Activated naive CD8-positive, alpha-beta T cell treated with anti-CD3 and anti-CD28 coated beads, Interleukin-2, amount 50 U/mL, for 24 hours (primary cell): ENCODE data around the gene LRCOL1.

ENCODE experiments used
- ATAC-seq: fragments of 150-1000 bp; cut with Tn5 transposase; one replicate; pipeline ENCODE4 v1.10.0; 2021
- DNase-seq: peaks from one replicate; pipeline ENCODE4 v3.0.0; 2021
- H3K27ac Mint-ChIP-seq: one replicate; pipeline ENCODE4 v1.8.0; 2021; ENCODE audit warnings: mild to moderate bottlenecking, mixed read lengths
- H3K27me3 Mint-ChIP-seq: one replicate; pipeline ENCODE4 v1.8.0; 2021; ENCODE audit warnings: mixed read lengths
- H3K36me3 Mint-ChIP-seq: one replicate; pipeline ENCODE4 v1.8.0; 2021; ENCODE audit warnings: low read depth, mixed read lengths
- H3K4me1 Mint-ChIP-seq: one replicate; pipeline ENCODE4 v1.8.0; 2021; ENCODE audit warnings: mixed read lengths
- H3K4me3 Mint-ChIP-seq: one replicate; pipeline ENCODE4 v1.8.0; 2021; ENCODE audit warnings: mild to moderate bottlenecking, moderate library complexity, mixed read lengths
- H3K9me3 Mint-ChIP-seq: one replicate; pipeline ENCODE4 v1.8.0; 2021; ENCODE audit warnings: mixed read lengths

Gene LRCOL1

GRCh38 chr12:132578826-132579225, 31.6 kb downstream of the LRCOL1 start:
- no peaks in the 10 kb centered on the region for H3K9me3 Mint-ChIP-seq
- H3K27me3 Mint-ChIP-seq, result no peaks in the 10 kb centered on the region
- peaks cover 2% of the 10 kb centered on the region for H3K36me3 Mint-ChIP-seq
- DNase-seq (no peak), ATAC-seq (no peak)
- H3K27ac Mint-ChIP-seq, result no peak overlapping the region
- no peak overlapping the region for H3K4me3 Mint-ChIP-seq
- no peaks in the 10 kb centered on the region for H3K4me1 Mint-ChIP-seq

GRCh38 chr12:132578118-132578517, 32.3 kb downstream of the LRCOL1 start:
- DNase-seq, result no peak
- no peaks in the 10 kb centered on the region for H3K4me1 Mint-ChIP-seq
- no peak for ATAC-seq
- H3K36me3 Mint-ChIP-seq, result no peaks in the 10 kb centered on the region
- no peaks in the 10 kb centered on the region for H3K9me3 Mint-ChIP-seq
- H3K4me3 Mint-ChIP-seq, result no peak overlapping the region
- H3K27ac Mint-ChIP-seq, result no peak overlapping the region
- no peaks in the 10 kb centered on the region for H3K27me3 Mint-ChIP-seq

GRCh38 chr12:132577191-132577920, 33.0 kb downstream of the LRCOL1 start:
- Mint-ChIP-seq H3K4me3 (no peak overlapping the region), H3K9me3 (no peaks in the 10 kb centered on the region), H3K27me3 (no peaks in the 10 kb centered on the region), H3K36me3 (no peaks in the 10 kb centered on the region), H3K27ac (no peak overlapping the region), H3K4me1 (no peaks in the 10 kb centered on the region)
- DNase-seq (no peak), ATAC-seq (no peak)

GRCh38 chr12:132576701-132577100, 33.7 kb downstream of the LRCOL1 start:
- no peak for DNase-seq
- H3K27me3 Mint-ChIP-seq, result no peaks in the 10 kb centered on the region
- H3K4me1 Mint-ChIP-seq, result no peaks in the 10 kb centered on the region
- H3K4me3 Mint-ChIP-seq, result no peak overlapping the region
- no peak overlapping the region for H3K27ac Mint-ChIP-seq
- ATAC-seq, result no peak
- H3K36me3 Mint-ChIP-seq, result no peaks in the 10 kb centered on the region
- no peaks in the 10 kb centered on the region for H3K9me3 Mint-ChIP-seq

GRCh38 chr12:132575661-132576060, 34.7 kb downstream of the LRCOL1 start:
- Mint-ChIP-seq H3K4me1 (no peaks in the 10 kb centered on the region), H3K4me3 (no peak overlapping the region), H3K27me3 (no peaks in the 10 kb centered on the region), H3K36me3 (peaks cover 2% of the 10 kb centered on the region), H3K9me3 (no peaks in the 10 kb centered on the region), H3K27ac (no peak overlapping the region)
- DNase-seq (no peak), ATAC-seq (no peak)

- H3K36me3 Mint-ChIP-seq, result peaks cover 2% of the 10 kb centered on the region
- no peaks in the 10 kb centered on the region for H3K4me1 Mint-ChIP-seq
- no peak overlapping the region for H3K27ac Mint-ChIP-seq
- no peaks in the 10 kb centered on the region for H3K9me3 Mint-ChIP-seq
- ATAC-seq, result no peak
- no peaks in the 10 kb centered on the region for H3K27me3 Mint-ChIP-seq
- H3K4me3 Mint-ChIP-seq, result no peak overlapping the region
- no peak for DNase-seq
Measured at GRCh38 chr12:132574271-132574996, 35.9 kb downstream of the LRCOL1 start.

- DNase-seq (no peak), ATAC-seq (no peak)
- Mint-ChIP-seq H3K27me3 (no peaks in the 10 kb centered on the region), H3K36me3 (peaks cover 2% of the 10 kb centered on the region), H3K9me3 (no peaks in the 10 kb centered on the region), H3K4me1 (no peaks in the 10 kb centered on the region), H3K27ac (no peak overlapping the region), H3K4me3 (no peak overlapping the region)
Measured at GRCh38 chr12:132572801-132573760, 37.3 kb downstream of the LRCOL1 start.

GRCh38 chr12:132572106-132572505, 38.3 kb downstream of the LRCOL1 start:
- Mint-ChIP-seq H3K4me3 (no peak overlapping the region), H3K4me1 (no peaks in the 10 kb centered on the region), H3K9me3 (no peaks in the 10 kb centered on the region), H3K27ac (no peak overlapping the region), H3K36me3 (peaks cover 2% of the 10 kb centered on the region), H3K27me3 (no peaks in the 10 kb centered on the region)
- DNase-seq (no peak), ATAC-seq (no peak)

GRCh38 chr12:132571598-132571997, 38.8 kb downstream of the LRCOL1 start:
- Mint-ChIP-seq H3K9me3 (no peaks in the 10 kb centered on the region), H3K27me3 (no peaks in the 10 kb centered on the region)
- no peak for ATAC-seq

GRCh38 chr12:132571051-132571450, 39.3 kb downstream of the LRCOL1 start:
- no peak overlapping the region for H3K27ac Mint-ChIP-seq
- DNase-seq (no peak), ATAC-seq (no peak)
- H3K36me3 Mint-ChIP-seq, result peaks cover 2% of the 10 kb centered on the region
- no peak overlapping the region for H3K4me3 Mint-ChIP-seq
- no peaks in the 10 kb centered on the region for H3K4me1 Mint-ChIP-seq
- no peaks in the 10 kb centered on the region for H3K27me3 Mint-ChIP-seq
- no peaks in the 10 kb centered on the region for H3K9me3 Mint-ChIP-seq

More at GRCh38 chr12:132571598-132571997, 38.8 kb downstream of the LRCOL1 start:
- Mint-ChIP-seq H3K36me3 (peaks cover 2% of the 10 kb centered on the region), H3K27ac (no peak overlapping the region), H3K4me1 (no peaks in the 10 kb centered on the region), H3K4me3 (no peak overlapping the region)
- no peak for DNase-seq

GRCh38 chr12:132570635-132571034, 39.7 kb downstream of the LRCOL1 start:
- no peak overlapping the region for H3K27ac Mint-ChIP-seq
- no peaks in the 10 kb centered on the region for H3K9me3 Mint-ChIP-seq
- no peaks in the 10 kb centered on the region for H3K27me3 Mint-ChIP-seq
- H3K4me3 Mint-ChIP-seq, result no peak overlapping the region
- ATAC-seq, result no peak
- no peak for DNase-seq
- peaks cover 2% of the 10 kb centered on the region for H3K36me3 Mint-ChIP-seq
- H3K4me1 Mint-ChIP-seq, result no peaks in the 10 kb centered on the region

GRCh38 chr12:132569856-132570480, 40.4 kb downstream of the LRCOL1 start:
- ATAC-seq (no peak), DNase-seq (no peak)
- H3K4me1 Mint-ChIP-seq, result no peaks in the 10 kb centered on the region
- H3K36me3 Mint-ChIP-seq, result peaks cover 2% of the 10 kb centered on the region
- H3K27me3 Mint-ChIP-seq, result no peaks in the 10 kb centered on the region
- no peaks in the 10 kb centered on the region for H3K9me3 Mint-ChIP-seq
- no peak overlapping the region for H3K27ac Mint-ChIP-seq
- H3K4me3 Mint-ChIP-seq, result no peak overlapping the region

- no peak for ATAC-seq
- Mint-ChIP-seq H3K27ac (no peak overlapping the region), H3K27me3 (no peaks in the 10 kb centered on the region), H3K36me3 (peaks cover 2% of the 10 kb centered on the region), H3K4me1 (no peaks in the 10 kb centered on the region), H3K4me3 (no peak overlapping the region), H3K9me3 (no peaks in the 10 kb centered on the region)
- no peak for DNase-seq
Measured at GRCh38 chr12:132568826-132569480, 41.4 kb downstream of the LRCOL1 start.

GRCh38 chr12:132568301-132568700, 42.1 kb downstream of the LRCOL1 start:
- ATAC-seq (no peak), DNase-seq (no peak)
- Mint-ChIP-seq H3K27me3 (no peaks in the 10 kb centered on the region), H3K36me3 (peaks cover 4% of the 10 kb centered on the region), H3K27ac (no peak overlapping the region), H3K4me3 (no peak overlapping the region), H3K9me3 (no peaks in the 10 kb centered on the region), H3K4me1 (no peaks in the 10 kb centered on the region)
